Esophagus muscularis mucosa (tissue), 4 donors: ENCODE data around the gene CCDC92. TPM values are rescaled to one million over a fixed set of nuclear protein-coding genes. Genes with fewer than 3 reads are reported as not detected.

Source experiments
- DNase-seq: peaks from one replicate; pipeline ENCODE4 v3.0.0-alpha.2; 2017; ENCODE audit errors: extremely low spot score
- H3K27ac ChIP-seq, 4 donors: fragments of 200-600 bp; sonication (generic); replicated peaks in 1 of 4; 1 replicate in 3 of 4; 2 replicates in 1 of 4; pipeline ENCODE4 v1.5.1; 2016 to 2019; ENCODE audit warnings: mild to moderate bottlenecking in 1 of 4
- H3K27me3 ChIP-seq, 4 donors: fragments of 200-600 bp; sonication (generic); one replicate each; pipeline versions ENCODE4 v1.5.1 to v1.6.0; 2016 to 2019
- H3K36me3 ChIP-seq, 4 donors: fragments of 200-600 bp; sonication (generic); one replicate each; pipeline ENCODE4 v1.5.1; 2016 to 2019
- H3K4me1 ChIP-seq, 4 donors: fragments of 200-600 bp; sonication (generic); one replicate each; pipeline ENCODE4 v1.5.1; 2016 to 2019
- H3K4me3 ChIP-seq, 4 donors: fragments of 200-600 bp; sonication (generic); 1 replicate in 2 of 4; 2 replicates in 2 of 4; pipeline ENCODE4 v1.5.1; 2016 to 2019; ENCODE audit warnings: mild to moderate bottlenecking in 4 of 4, moderate library complexity in 1 of 4
- H3K9me3 ChIP-seq, 4 donors: fragments of 200-600 bp; sonication (generic); 1 replicate in 3 of 4; 2 replicates in 1 of 4; pipeline ENCODE4 v1.5.1; 2016 to 2019
- CTCF ChIP-seq, 3 experiments: fragments of 200-600 bp in 2 of 3; fragments of 450-650 bp in 1 of 3; sonication (generic) in 2 of 3; IDR thresholded peaks; one replicate each; pipeline ENCODE4 v1.5.1; 2017 to 2019; ENCODE audit warnings: antibody characterized with exemption in 3 of 3, mild to moderate bottlenecking in 2 of 3, moderate library complexity in 1 of 3
- EP300 ChIP-seq: sonication (generic); formaldehyde crosslinking; IDR thresholded peaks from one replicate; pipeline ENCODE4 v1.6.1; 2017; ENCODE audit warnings: antibody characterized with exemption
- POLR2A ChIP-seq: fragments of 450-650 bp; IDR thresholded peaks from one replicate; pipeline ENCODE4 v1.6.1; 2017; ENCODE audit warnings: antibody characterized with exemption, moderate library complexity, mild to moderate bottlenecking, low read depth
- POLR2AphosphoS5 ChIP-seq, 2 donors: sonication (generic); formaldehyde crosslinking; IDR thresholded peaks; one replicate each; pipeline ENCODE4 v1.6.1; 2017; ENCODE audit warnings: antibody characterized with exemption in 2 of 2
- WGBS: methylation state at CpG from one replicate; pipeline ENCODE4 v1.1.5; 2018; 5-methylcytosine and 5-hydroxymethylcytosine counted together
- intact Hi-C: fragments of 100-400 bp; cut with DNase I; formaldehyde crosslinking; loops from one replicate; pipeline ENCODE4 v1.15.1; 2023
- total RNA-seq, 4 donors: library from RNA; depleted of rRNA; stranded (reverse); fragments of >200 nt; gene quantifications; one replicate each; pipeline versions ENCODE4 v1.1.0 to v1.2.1, GENCODE V29; 2016

The CCDC92 gene
- total RNA-seq, result 10 to 100 TPM; 42.2 to 66.3 (median 54.1) TPM

GRCh38 chr12:123972457-123973401, at the start of gene CCDC92, which contains the start of gene ZNF664:
TSS of gene CCDC92 (minus strand) at chr12:123972831. CDS start at chr12:123944305, 28,526 bp downstream.
TSS of gene ZNF664 (plus strand) at chr12:123973215. CDS start at chr12:124012145, 38,930 bp downstream.
- WGBS, result under 1% methylated on average over 36 of the region's 138 CpGs
- Histone ChIP-seq H3K36me3 (peaks cover 0 to 14% (median 6%) of the 10 kb centered on the region in 4 donors), H3K4me1 (peaks cover 15 to 54% (median 39%) of the 10 kb centered on the region in 4 donors), H3K27me3 (no peaks in the 10 kb centered on the region), H3K27ac (peak within 1 kb of the TSS; percentile 96 to 99 (median 98)), H3K9me3 (no peaks in the 10 kb centered on the region), H3K4me3 (peak within 1 kb of the TSS; percentile 97 to 99 (median 97))
- TF ChIP-seq POLR2AphosphoS5 (IDR thresholded peaks at IDR 0.05), result peak; percentile 18 to 61
- TF ChIP-seq POLR2A, result no peak
- TF ChIP-seq EP300, result no peak
- DNase-seq, result peak; percentile 95
- intact Hi-C loops, result loop anchor here (10.0 kb wide), 2 partner anchors 258 to 962 kb away; partner anchors contain the start of gene ATP6V0A2

- Histone ChIP-seq H3K4me1 (peaks cover 5 to 14% (median 8%) of the 10 kb centered on the region in 4 donors), H3K27me3 (no peaks in the 10 kb centered on the region), H3K36me3 (no peaks in the 10 kb centered on the region), H3K4me3 (no peak overlapping the region), H3K9me3 (no peaks in the 10 kb centered on the region), H3K27ac (no peak overlapping the region)
- WGBS, result 93% methylated on average over 3 of the region's 3 CpGs
- TF ChIP-seq POLR2AphosphoS5 (IDR thresholded peaks at IDR 0.05) (no peak), EP300 (no peak), POLR2A (no peak)
- no peak for DNase-seq
- intact Hi-C loops, result no loop called here
Observed at GRCh38 chr12:124022161-124022560, 49.5 kb upstream of the CCDC92 start.

- TF ChIP-seq EP300 (no peak), POLR2A (no peak), CTCF (IDR thresholded peaks at IDR 0.05) (no peak), POLR2AphosphoS5 (IDR thresholded peaks at IDR 0.05) (no peak)
- intact Hi-C loops, result no loop called here
- H3K27me3 ChIP-seq, result no peaks in the 10 kb centered on the region
- peaks cover 4 to 14% (median 7%) of the 10 kb centered on the region in 4 donors for H3K4me1 ChIP-seq
- H3K36me3 ChIP-seq, result no peaks in the 10 kb centered on the region
- DNase-seq, result no peak
- H3K9me3 ChIP-seq, result no peaks in the 10 kb centered on the region
- H3K27ac ChIP-seq, result peak overlapping the region in 1 of 4 donors; percentile 5
- 71% methylated on average over 2 of the region's 3 CpGs for WGBS
- no peak overlapping the region for H3K4me3 ChIP-seq
Observed at GRCh38 chr12:124021007-124021406, 48.4 kb upstream of the CCDC92 start.

GRCh38 chr12:124020514-124020949, 47.9 kb upstream of the CCDC92 start:
- DNase-seq, result no peak
- Histone ChIP-seq H3K27me3 (no peaks in the 10 kb centered on the region), H3K4me3 (no peak overlapping the region), H3K36me3 (no peaks in the 10 kb centered on the region), H3K9me3 (no peaks in the 10 kb centered on the region), H3K4me1 (peaks cover 4 to 14% (median 7%) of the 10 kb centered on the region in 4 donors), H3K27ac (peak overlapping the region in 2 of 4 donors; percentile 5 to 43)
- WGBS, result 78% methylated on average over 2 of the region's 2 CpGs
- TF ChIP-seq EP300, result no peak
- TF ChIP-seq CTCF (IDR thresholded peaks at IDR 0.05), result no peak
- TF ChIP-seq POLR2AphosphoS5 (IDR thresholded peaks at IDR 0.05), result peak in 1 of 2 donors; percentile 15
- no peak for TF ChIP-seq POLR2A
- intact Hi-C loops, result no loop called here

GRCh38 chr12:124019115-124019514, 46.5 kb upstream of the CCDC92 start:
- intact Hi-C loops, result no loop called here
- Histone ChIP-seq H3K4me3 (no peak overlapping the region), H3K27me3 (no peaks in the 10 kb centered on the region), H3K9me3 (no peaks in the 10 kb centered on the region), H3K36me3 (peaks cover 0 to 5% (median 0%) of the 10 kb centered on the region in 4 donors), H3K4me1 (peaks cover 4 to 14% (median 7%) of the 10 kb centered on the region in 4 donors), H3K27ac (peak overlapping the region in 1 of 4 donors; percentile 23)
- no peak for TF ChIP-seq CTCF (IDR thresholded peaks at IDR 0.05)
- no peak for TF ChIP-seq EP300
- TF ChIP-seq POLR2AphosphoS5 (IDR thresholded peaks at IDR 0.05), result no peak
- TF ChIP-seq POLR2A, result no peak
- no peak for DNase-seq
